OCI-LY3 (cell line): ENCODE results near the gene HSCB.
"Not testable (repeated sequence)": the region's sequence is repeated elsewhere in the genome, so short reads cannot be mapped to it uniquely, and the experiment has no call there.

Experiments used
- H2AFZ ChIP-seq: fragments of 200-600, 300-600 bp; shearing (Covaris generic); 2 replicates; pipeline ENCODE4 v1.6.0; 2014; ENCODE audit warnings: antibody characterized with exemption, low read depth, low read length
- H3K27ac ChIP-seq: fragments of 200-600, 300-600 bp; sonication (generic); 2 replicates; pipeline ENCODE4 v1.5.1; 2014; ENCODE audit warnings: mild to moderate bottlenecking, low read length, moderate library complexity, mixed read lengths
- H3K27me3 ChIP-seq: fragments of 200-600, 300-600 bp; sonication (generic); 2 replicates; pipeline ENCODE4 v1.6.1; 2014; ENCODE audit warnings: low read depth, low read length, mixed read lengths
- H3K36me3 ChIP-seq: fragments of 200-600, 300-600 bp; sonication (generic); replicated peaks from 2 replicates; pipeline ENCODE3; 2014; ENCODE audit warnings: low read depth, low read length, mixed read lengths
- H3K4me1 ChIP-seq: fragments of 300-600, 200-600 bp; sonication (generic); 2 replicates; pipeline ENCODE4 v1.6.1; 2014; ENCODE audit warnings: low read length, mixed read lengths
- H3K4me2 ChIP-seq: fragments of 200-600, 300-600 bp; sonication (generic); 2 replicates; pipeline ENCODE4 v1.6.1; 2014; ENCODE audit warnings: low read length, mixed read lengths
- H3K4me3 ChIP-seq: fragments of 300-600, 200-600 bp; sonication (generic); 2 replicates; pipeline ENCODE4 v1.5.1; 2014; ENCODE audit warnings: antibody characterized with exemption, mild to moderate bottlenecking, low read length, moderate library complexity
- H3K79me2 ChIP-seq: fragments of 300-600, 200-600 bp; shearing (Covaris generic); 2 replicates; pipeline ENCODE4 v1.6.1; 2014; ENCODE audit warnings: mild to moderate bottlenecking, low read length, mixed read lengths
- H3K9ac ChIP-seq: fragments of 300-600, 200-600 bp; shearing (Covaris generic); 2 replicates; pipeline ENCODE4 v1.6.0; 2014; ENCODE audit warnings: mild to moderate bottlenecking, low read length, moderate library complexity
- H3K9me3 ChIP-seq: fragments of 200-600, 300-600 bp; shearing (Covaris generic); 2 replicates; pipeline ENCODE4 v1.6.1; 2014; ENCODE audit warnings: low read length, mixed read lengths; ENCODE audit not compliant: insufficient read depth
- H4K20me1 ChIP-seq: fragments of 200-600, 300-600 bp; sonication (generic); 2 replicates; pipeline ENCODE4 v1.6.1; 2016; ENCODE audit warnings: low read length, mixed read lengths; ENCODE audit not compliant: insufficient read depth
- EZH2phosphoT487 ChIP-seq: fragments of 200-600 bp; shearing (Covaris generic); IDR thresholded peaks from 2 replicates; pipeline ENCODE4 v1.6.1; 2018; ENCODE audit warnings: antibody characterized with exemption, mixed run types, low read depth
- TF ChIP-seq, protein P1 (sequence below): fragments of 200-600, 300-600 bp; sonication (generic); IDR thresholded peaks from 2 replicates; pipeline ENCODE4 v1.5.1; 2014; ENCODE audit warnings: antibody characterized with exemption, low read length, low read depth

The HSCB gene

DNA sequence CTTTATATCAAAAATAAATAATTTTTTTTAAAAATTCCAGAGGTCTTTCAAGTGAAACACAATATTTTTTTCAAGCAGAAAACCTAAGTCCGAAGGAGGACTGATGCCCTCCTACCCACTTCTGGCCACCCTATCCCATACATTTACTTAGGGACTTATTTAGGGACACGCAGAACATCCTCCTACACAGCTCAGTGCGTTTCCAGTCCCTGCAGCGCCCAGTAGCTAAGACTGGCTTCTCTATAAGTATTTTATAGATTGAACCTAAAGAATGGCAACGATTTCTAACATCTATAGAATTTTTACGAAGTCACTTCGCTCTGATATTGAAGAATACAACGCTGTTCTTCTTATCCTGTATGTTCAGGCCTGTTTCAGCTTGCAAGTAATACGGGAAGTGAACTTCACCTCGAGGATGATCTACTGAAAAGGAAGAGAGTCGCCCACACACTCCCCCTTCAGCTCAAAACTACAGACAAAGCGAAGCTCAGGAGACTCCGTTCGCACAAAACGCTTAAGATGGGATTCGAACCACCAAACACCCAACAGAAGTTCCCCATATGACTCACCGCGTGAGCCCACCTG is 547 bp upstream of the HSCB start:
- H3K79me2 ChIP-seq = peaks cover 61% of the 10 kb centered on the region
- peaks cover 12% of the 10 kb centered on the region for H3K4me1 ChIP-seq
- peaks cover 8% of the 10 kb centered on the region; the same call in 1 of the 2 replicates for H4K20me1 ChIP-seq
- H3K27ac ChIP-seq = peak overlapping the region; percentile 73
- no peaks in the 10 kb centered on the region for H3K9me3 ChIP-seq
- H3K4me2 ChIP-seq = peak overlapping the region; percentile 80
- H2AFZ ChIP-seq = peak overlapping the region; percentile 59
- H3K27me3 ChIP-seq = no peaks in the 10 kb centered on the region
- peak overlapping the region; percentile 81 for H3K4me3 ChIP-seq
- H3K36me3 ChIP-seq = peaks cover 21% of the 10 kb centered on the region
- no peak for TF ChIP-seq EZH2phosphoT487
- TF ChIP-seq, protein P1, sequence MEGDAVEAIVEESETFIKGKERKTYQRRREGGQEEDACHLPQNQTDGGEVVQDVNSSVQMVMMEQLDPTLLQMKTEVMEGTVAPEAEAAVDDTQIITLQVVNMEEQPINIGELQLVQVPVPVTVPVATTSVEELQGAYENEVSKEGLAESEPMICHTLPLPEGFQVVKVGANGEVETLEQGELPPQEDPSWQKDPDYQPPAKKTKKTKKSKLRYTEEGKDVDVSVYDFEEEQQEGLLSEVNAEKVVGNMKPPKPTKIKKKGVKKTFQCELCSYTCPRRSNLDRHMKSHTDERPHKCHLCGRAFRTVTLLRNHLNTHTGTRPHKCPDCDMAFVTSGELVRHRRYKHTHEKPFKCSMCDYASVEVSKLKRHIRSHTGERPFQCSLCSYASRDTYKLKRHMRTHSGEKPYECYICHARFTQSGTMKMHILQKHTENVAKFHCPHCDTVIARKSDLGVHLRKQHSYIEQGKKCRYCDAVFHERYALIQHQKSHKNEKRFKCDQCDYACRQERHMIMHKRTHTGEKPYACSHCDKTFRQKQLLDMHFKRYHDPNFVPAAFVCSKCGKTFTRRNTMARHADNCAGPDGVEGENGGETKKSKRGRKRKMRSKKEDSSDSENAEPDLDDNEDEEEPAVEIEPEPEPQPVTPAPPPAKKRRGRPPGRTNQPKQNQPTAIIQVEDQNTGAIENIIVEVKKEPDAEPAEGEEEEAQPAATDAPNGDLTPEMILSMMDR = no peak
- peak overlapping the region; percentile 84 for H3K9ac ChIP-seq

DNA sequence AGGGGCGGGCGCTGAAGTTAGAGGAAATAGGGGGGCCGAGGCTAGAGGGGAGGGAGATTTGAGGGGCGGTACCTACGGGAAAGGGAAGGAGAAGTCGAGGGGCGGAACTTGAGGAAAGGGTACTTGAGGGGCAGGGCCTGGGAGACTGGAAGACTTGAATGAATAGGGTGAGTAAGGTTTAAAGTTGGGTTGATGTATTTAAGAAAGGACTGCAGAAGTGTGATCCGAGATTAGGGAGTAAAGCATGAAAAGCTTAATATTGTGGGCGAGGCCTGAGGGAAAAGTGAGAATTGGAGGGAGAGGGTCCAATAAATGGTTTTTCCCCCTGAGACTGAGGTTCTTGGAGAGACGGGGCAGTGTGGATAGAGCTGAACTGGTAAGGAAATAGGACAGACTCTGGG is 723 bp downstream of the HSCB start:
- peaks cover 12% of the 10 kb centered on the region for H3K4me1 ChIP-seq
- TF ChIP-seq, protein P1 = no peak
- no peak for TF ChIP-seq EZH2phosphoT487
- H3K4me3 ChIP-seq = peak overlapping the region; percentile 81
- H4K20me1 ChIP-seq = peaks cover 7% of the 10 kb centered on the region; the same call in 1 of the 2 replicates
- no peaks in the 10 kb centered on the region for H3K27me3 ChIP-seq
- no peak overlapping the region for H2AFZ ChIP-seq
- H3K79me2 ChIP-seq = peaks cover 51% of the 10 kb centered on the region
- H3K9me3 ChIP-seq = no peaks in the 10 kb centered on the region
- H3K27ac ChIP-seq = peak overlapping the region; percentile 83
- peak overlapping the region; percentile 94 for H3K9ac ChIP-seq
- H3K36me3 ChIP-seq = peaks cover 23% of the 10 kb centered on the region
- peak overlapping the region; percentile 92 for H3K4me2 ChIP-seq

DNA sequence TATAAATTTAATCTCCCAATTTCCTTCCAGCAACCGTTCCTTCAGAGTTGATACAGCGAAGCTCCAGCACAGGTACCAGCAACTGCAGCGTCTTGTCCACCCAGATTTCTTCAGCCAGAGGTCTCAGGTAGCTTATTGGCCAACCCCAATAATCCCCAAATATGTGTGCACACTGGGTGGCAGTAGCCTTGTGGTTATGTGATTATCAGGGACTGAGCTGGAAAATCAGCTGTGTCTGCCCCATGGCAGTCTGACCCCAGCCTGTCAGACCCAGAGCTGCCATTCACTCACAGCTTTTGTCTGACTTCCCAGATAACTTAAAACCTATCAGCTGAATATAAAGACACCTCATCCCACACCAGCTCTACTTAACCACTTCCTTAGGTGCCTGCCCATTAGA is 2.0 kb downstream of the HSCB start:
- Histone ChIP-seq H3K9ac (no peak overlapping the region), H3K4me3 (no peak overlapping the region), H3K27ac (no peak overlapping the region), H3K4me2 (no peak overlapping the region), H3K27me3 (no peaks in the 10 kb centered on the region), H4K20me1 (peaks cover 7% of the 10 kb centered on the region; the same call in 1 of the 2 replicates), H2AFZ (no peak overlapping the region), H3K4me1 (peaks cover 12% of the 10 kb centered on the region), H3K36me3 (peaks cover 30% of the 10 kb centered on the region), H3K9me3 (no peaks in the 10 kb centered on the region), H3K79me2 (peaks cover 38% of the 10 kb centered on the region)
- TF ChIP-seq EZH2phosphoT487 = no peak
- TF ChIP-seq, protein P1 = no peak

DNA sequence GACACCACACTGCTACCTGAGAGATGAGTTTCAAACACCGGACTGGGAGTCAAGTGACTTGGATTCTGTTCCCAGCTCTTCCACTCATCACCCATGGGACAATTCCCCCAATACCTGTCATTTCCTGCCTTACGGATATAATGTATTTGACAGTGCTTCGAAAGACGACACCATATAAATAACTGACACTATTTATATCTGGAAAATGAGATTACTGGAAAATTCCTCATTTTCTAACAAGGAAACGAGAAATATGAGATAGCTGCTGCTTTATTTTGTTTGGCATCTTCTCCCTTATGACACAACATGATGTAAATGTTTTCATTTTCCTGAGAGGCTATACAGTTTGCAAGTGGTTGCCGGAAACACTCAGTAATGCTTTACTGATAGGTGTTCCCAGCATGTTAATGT is 8.6 kb downstream of the HSCB start:
- Histone ChIP-seq H4K20me1 (no peaks in the 10 kb centered on the region), H3K36me3 (peaks cover 34% of the 10 kb centered on the region), H3K9ac (no peak overlapping the region), H3K27ac (no peak overlapping the region), H2AFZ (no peak overlapping the region), H3K27me3 (no peaks in the 10 kb centered on the region), H3K4me2 (no peak overlapping the region), H3K4me1 (no peaks in the 10 kb centered on the region), H3K4me3 (no peak overlapping the region), H3K9me3 (no peaks in the 10 kb centered on the region), H3K79me2 (no peaks in the 10 kb centered on the region)
- TF ChIP-seq, protein P1 = no peak
- no peak for TF ChIP-seq EZH2phosphoT487

DNA sequence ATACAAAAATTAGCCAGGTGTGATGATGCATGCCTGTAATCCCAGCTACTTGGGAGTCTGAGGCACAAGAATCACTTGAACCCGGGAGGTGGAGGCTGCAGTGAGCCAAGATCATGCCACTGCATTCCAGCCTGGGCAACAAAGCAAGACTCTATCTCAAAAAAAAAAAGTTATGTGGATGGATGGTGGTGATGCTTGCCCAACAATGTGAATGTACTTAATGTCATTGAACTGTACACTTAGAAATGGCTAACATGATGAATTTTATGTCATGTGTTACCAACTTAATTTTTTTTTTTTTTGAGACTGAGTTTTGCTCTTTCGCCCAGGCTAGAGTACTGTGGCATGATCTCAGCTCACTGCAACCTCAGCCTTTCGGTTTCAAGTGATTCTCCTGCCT is 12.7 kb downstream of the HSCB start:
- H3K4me2 ChIP-seq, H2AFZ ChIP-seq, H3K79me2 ChIP-seq, H3K27me3 ChIP-seq, H3K4me3 ChIP-seq, H4K20me1 ChIP-seq, H3K9me3 ChIP-seq, H3K4me1 ChIP-seq, H3K36me3 ChIP-seq, H3K27ac ChIP-seq, H3K9ac ChIP-seq: not testable (repeated sequence)
